OCI-LY7 (cell line): ENCODE results near the gene EFNA5.

Experiments
- CTCF ChIP-seq: fragments of 200-600 bp; sonication (generic); conservative IDR thresholded peaks from 2 replicates; pipeline ENCODE4 v1.5.1; 2014; ENCODE audit warnings: mild to moderate bottlenecking, antibody characterized with exemption, low read length, moderate library complexity, mixed read lengths
- EZH2phosphoT487 ChIP-seq: fragments of 200-600 bp; sonication (generic); IDR thresholded peaks from 2 replicates; pipeline ENCODE4 v1.6.1; 2018; ENCODE audit warnings: low read depth, borderline replicate concordance, mild to moderate bottlenecking, mixed run types, antibody characterized with exemption, low read length, moderate library complexity, mixed read lengths

GRCh38 chr5:107400328-107400727 lies 270.4 kb downstream of the EFNA5 start:
- TF ChIP-seq CTCF (no peak), EZH2phosphoT487 (no peak)
